ENCODE data around the gene ZNF674.

ZNF674 gene

DNA sequence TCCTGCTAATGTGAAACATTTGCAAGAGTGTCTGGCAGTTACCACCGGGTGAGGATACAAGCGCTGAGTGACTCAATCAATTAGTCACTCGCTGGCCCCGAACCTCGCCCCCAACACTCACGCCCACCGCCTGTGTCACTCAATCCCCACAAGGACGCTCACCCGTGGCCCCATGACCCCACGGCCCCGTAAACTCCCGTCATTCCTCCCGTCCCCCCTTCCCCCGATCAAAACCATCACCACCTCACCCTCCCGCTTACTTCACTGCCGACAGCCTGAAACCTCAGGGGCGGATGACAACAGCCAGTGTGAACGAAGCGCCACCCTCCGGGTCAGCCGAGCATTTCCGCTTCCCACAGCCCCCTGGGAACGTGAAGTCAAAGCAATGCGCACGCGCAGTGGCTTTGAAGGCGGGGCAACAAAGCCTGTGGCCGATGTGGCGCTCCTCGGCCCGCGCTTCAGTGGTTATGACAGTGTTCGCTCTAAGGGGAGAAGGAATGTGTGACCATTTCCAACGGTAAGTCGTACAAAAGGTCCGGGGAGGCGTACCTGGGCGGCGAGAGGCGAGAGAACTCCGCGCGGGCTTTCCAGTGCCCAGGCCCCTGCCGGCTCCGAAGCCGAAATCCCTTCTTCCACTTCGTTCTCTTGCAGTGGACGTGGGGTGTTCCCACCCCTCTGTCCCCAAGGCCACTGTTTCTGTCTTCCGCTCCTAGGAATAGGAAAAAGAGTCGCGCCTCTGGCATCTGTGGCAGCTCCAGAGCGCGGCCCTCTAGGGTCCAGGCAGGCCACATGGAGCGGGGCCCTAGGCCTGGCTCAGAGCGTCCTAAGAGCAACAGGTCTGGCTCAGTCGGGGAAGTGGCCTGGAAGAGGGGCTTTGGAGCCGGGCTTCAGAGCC is at the start of gene ZNF674:
Gene ZNF674 (minus strand): TSS at position 311 of the 895 bp plus-strand sequence. CDS start 3,334 bp downstream, outside the sequence.
- peak; percentile 92 for DNase-seq (ENCODE audit: low spot score)

DNA sequence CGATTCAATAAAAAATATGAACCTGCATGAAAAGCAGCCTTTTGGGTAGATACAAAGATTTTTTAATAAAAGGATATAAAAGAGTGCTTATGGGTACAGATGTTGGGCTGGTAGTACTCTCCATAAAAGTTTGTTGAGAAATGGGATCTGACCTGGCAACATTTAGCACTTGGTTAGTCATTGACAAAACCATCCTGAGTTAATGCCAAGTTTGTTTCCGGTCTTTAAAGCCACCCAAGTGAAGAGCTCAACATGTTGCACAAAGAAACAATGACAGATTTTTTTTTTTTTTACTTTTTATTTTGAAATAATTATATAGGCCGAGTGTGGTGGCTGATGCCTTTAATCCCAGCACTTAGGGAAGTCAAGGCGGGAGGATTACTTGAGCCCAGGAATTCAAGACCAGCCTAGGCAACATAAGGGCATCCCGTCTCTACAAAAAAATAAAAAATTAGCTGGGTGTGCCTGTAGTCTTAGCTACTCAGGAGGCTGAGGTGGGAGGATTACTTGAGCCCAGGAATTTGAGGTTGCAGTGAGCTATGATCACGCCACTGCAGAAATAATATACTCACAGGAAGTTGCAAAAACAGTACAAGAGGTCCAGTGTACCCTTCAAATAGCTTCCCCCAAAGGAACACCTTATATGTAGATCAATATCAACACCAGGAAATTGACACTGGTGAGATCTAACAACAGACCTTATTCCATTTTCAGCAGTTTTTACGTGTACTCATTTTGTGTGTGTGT is 44.9 kb upstream of the ZNF674 start:
- no peak for DNase-seq (ENCODE audit: low spot score)

DNA sequence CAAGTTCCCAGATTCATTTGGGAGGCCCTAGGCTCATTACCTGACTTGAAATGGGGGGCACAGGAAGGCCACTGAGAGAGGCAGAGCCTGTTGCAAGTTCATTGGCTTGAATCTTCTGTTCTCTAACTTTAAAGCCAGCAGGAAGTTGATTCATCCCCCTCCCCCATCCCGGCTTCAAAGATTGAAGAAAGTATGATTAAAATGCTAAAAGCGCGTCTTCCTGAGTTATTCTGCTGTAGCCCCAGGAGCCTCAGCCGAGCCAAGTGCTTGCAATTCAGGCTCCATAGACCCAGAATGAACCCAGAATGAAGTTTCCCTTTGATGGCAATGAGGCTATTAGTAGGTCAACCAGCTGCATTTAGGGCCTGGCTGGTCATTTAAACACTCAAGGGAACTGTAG is 43.0 kb upstream of the ZNF674 start:
- DNase-seq (ENCODE audit: low spot score), result peak; percentile 49

DNA sequence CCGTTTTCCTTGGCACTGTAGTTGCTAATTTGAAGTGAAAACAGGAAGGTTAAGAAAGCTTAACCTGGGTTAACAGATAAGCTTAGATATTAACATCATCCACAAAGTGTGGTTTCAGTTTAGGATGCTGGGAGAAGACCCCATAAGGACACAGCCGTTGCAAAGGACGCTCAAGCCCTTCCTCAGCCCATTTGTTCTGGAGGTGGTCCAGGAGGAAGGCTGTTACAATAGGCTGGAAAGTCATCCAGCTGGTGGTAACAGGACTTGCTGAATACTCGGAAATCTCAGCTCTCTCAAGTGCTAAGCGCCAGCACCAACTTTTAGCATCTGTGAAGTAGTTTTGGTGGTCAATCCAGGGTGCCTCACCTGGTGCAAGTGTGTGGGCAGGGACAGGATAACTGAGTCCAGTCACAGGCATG is 42.5 kb upstream of the ZNF674 start:
- no peak for DNase-seq (ENCODE audit: low spot score)

DNA sequence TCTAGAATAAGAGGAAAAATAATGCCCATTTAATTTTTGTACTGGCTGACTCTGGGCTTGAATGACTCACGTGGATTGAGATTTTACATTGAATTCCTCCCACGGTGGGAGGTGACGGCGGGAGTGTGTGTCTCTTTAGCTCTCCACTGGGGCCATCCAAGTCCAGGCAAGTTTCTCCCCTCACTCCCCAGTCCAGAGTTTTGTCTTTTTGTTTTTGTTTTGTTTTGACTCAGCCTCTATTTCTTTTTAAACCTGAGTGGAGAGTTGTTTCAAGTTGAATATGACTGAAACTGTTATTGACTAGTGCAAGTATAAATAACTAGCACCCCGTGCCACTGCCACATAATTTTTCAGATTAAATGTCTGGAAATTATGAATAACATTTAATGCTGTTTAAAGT is 41.9 kb upstream of the ZNF674 start:
- DNase-seq (ENCODE audit: low spot score), result no peak

DNA sequence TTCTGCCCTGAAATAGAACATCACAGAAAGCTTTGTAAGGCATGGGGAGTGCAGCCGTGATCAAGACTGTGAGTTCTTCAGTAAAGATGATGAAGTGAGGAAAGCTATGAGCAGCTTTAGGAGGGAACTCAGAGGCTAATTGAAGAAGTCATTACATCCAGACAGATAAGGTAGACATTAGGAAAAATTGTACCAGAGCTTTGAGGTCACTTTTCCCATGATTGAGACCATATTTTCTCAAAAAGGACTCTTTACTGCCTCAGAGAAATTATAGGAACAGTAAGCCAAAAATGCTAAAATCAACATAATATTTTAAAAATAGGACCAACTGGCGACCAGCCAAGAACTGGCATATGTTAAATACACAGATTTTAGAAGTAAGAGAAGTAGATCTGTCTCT is 39.5 kb upstream of the ZNF674 start:
- DNase-seq (ENCODE audit: low spot score), result no peak

DNA sequence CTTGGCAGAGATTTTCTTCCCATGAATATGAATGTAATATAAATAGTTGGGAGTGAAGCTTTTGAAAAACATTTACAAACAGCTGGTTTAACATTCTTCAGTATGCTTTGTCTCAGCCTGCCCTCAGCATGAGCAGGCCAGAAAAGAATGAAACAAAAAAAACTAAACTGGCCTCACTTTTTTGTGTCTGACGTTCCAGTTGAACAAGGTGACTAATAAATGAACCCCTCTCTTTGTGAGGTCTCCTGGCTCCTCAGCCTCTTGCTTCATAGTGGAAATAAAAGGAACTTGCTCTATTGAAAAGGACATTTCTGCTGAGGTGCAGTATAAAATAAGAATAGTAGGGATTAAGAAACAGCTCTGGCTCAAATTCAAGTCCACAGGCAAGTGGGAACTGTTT is 37.7 kb upstream of the ZNF674 start:
- no peak for DNase-seq (ENCODE audit: low spot score)

DNA sequence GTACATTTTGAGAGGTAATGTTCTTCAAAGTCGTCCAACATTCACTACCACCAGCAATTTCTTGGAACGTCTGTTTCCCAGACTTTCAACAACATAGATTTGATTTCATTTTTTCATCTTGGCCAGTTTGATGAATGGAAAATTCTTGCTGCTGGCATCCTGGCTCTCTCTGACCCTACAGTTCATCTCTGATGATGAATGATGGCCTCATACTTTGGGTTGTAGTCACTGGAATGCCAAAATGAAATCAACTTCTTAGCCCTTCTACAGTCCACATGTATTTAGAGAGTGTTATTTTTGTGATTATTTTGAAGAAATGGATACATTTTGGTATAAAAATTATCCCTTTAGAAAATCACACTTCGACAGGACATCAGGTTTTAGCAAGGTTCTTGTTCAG is 37.1 kb upstream of the ZNF674 start:
- DNase-seq (ENCODE audit: low spot score), result no peak

DNA sequence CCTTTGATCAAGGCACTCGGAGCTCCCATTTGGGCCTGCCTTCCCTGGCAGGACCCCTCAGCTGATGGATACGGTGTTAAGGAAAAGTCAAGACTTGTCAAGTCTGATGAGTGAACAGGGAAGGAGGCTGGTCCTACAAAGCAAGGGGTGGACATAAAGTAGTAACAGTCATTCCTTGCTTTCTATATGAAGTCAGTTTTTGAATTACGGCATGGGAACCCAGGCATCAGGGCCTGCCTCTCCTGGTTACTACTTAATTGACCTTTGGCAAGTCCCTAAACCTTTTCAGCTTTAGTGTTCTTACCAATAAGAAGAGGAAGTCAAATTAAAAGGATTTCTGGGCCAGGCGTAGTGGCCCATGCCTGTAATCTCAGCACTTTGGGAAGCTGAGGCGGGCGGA is 35.4 kb upstream of the ZNF674 start:
- DNase-seq (ENCODE audit: low spot score), result no peak

DNA sequence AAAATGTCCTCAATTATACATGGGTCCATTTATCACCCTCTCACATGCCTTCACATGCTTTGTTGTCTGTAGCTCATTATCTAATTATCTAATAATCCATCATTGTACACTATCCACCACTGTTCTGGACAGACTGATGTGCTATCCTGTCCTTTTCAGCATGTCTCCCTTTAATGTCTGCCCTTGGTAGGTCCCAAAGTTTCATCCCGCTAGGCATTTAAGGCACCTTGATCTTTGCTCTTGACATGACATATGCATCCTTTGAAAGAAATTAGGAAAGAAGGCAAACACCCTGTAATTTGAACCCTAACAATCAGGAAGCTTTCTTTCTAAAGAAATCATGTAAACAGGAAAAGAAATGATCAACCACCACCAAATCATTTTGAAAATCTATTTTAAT is 34.0 kb upstream of the ZNF674 start:
- DNase-seq (ENCODE audit: low spot score), result no peak

DNA sequence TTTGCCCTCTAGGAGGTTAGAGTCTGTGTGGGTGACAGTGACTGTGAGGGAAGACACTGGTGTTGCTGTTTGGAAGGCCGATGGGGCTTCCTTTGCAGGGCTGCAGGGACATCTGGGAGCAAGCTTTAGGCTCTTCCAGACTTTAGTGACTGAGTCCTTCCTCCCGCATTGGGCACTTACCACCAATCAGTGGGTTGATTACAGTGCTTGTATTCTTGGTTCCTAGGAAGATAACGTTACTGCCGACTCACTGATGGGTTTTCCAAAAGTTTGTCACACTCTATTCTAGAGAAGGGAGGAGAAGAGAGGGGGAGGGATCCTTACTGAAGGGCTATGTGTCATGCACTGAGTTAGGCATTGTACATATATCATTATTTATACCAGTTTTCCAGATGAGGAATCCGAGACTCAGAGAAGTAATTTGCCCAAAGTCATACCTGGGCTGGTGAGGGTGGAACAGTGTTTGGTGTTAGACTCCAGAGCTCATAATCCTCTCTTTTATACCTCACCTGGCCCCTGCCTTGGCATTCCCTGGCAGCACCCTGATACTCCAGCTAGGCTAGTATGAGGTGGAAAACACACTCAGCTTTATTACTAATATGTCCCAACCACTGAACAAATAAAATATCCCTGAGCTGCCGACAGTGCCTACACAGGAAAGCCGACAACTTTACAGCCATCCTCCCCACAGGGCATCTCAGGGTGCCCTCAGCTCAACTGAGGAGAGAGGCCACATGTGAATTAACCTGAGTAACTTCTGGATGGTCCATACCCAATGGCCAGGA is 32.2 kb upstream of the ZNF674 start:
- no peak for DNase-seq (ENCODE audit: low spot score)

DNA sequence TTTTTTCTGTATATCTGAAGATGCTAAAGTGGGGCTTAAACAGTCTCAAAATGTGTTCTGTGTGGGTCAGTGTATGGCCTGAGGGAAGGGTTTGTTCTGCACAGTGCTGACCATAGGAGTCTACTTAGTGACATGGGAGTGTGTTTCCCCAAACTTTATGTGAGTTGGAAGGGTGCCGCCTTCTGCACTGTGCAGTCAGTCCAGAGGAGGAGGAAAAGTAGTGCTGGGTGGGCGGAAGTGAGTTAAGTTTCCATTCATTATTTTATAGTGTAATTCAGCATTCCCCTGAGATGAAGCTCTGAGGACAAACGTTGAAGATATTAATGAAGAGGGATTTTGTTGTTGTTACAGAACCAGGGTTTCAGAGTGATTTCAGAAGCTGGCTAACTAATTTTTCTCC is 31.2 kb upstream of the ZNF674 start:
- no peak for DNase-seq (ENCODE audit: low spot score)

DNA sequence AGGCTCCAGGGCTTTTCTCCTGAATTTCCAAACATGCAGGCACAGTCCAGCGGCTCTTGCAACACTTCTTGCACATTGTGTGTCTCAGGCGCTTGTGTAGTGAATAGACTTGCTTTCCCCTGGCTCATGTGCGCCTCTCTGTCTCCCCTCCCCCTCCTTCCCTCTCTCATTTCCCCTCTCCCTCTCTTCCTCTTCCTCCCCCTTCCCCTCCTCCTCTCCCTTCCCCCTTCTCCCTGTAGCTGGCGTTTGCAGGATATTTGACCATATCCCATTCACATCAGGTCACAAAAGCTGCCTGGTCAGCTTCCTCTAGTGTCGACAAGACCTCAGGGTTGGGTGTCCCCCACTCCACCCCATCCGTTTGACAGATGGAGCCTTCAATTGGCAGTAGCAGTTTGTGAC is 30.8 kb upstream of the ZNF674 start:
- no peak for DNase-seq (ENCODE audit: low spot score)

DNA sequence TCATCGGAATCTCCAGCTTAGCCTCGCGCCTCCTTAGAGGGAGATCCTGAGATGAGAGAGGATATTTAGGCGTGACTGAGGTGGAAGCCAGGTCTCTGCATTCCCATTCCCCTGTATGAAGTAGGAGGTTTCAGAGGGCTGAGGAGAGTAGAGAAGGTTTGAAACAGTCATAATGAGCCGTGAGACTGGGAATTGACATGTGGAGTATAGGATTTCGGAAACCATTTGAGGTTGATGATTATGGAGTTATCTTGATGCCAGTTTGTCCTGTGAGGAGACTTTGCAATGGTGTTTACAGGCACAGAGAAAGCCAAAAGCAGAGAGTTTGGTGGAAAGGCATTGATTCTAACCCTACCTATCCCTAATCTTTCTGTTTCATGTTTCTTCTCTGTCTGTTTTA is 30.4 kb upstream of the ZNF674 start:
- no peak for DNase-seq (ENCODE audit: low spot score)

DNA sequence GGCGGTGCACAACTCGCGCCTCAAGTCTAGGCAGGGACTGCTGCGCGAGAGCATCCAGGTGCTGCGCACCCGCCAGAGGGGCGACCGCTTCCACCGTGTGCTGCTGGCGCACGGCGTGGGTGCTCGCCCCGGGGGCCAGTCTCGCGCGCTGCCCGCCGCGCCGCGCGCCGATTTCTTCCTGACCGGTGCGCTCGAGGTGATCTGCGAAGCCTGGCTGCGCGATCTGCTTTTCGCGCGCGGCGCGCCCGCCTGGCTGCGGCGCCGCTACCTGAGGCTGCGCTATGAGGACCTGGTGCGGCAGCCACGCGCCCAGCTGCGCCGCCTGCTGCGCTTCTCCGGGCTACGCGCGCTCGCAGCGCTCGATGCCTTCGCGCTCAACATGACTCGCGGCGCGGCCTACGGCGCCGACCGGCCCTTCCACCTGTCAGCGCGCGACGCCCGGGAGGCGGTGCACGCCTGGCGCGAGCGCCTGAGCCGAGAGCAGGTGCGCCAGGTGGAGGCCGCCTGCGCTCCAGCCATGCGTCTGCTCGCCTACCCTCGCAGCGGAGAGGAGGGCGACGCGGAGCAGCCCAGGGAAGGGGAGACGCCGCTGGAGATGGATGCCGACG is 29.7 kb upstream of the ZNF674 start:
- peak; percentile 19 for DNase-seq (ENCODE audit: low spot score)

DNA sequence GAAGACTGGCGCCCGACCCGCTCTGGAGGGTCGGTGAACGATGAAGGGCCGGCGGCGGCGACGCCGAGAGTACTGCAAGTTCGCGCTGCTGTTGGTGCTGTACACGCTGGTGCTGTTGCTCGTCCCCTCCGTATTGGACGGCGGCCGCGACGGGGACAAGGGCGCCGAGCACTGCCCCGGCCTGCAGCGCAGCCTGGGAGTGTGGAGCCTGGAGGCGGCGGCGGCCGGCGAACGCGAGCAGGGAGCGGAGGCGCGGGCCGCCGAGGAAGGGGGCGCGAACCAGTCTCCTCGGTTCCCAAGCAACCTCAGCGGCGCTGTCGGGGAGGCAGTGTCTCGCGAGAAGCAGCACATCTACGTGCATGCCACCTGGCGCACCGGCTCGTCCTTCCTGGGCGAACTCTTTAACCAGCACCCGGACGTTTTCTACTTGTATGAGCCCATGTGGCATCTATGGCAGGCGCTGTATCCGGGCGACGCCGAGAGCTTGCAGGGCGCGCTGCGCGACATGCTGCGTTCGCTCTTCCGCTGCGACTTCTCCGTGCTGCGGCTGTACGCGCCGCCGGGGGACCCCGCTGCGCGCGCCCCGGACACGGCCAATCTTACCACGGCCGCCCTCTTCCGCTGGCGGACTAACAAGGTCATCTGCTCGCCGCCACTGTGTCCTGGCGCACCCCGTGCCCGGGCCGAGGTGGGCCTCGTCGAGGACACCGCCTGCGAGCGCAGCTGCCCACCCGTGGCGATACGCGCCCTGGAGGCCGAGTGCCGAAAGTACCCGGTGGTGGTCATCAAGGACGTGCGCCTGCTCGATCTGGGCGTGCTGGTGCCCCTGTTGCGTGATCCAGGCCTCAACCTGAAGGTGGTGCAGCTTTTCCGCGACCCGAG is 28.9 kb upstream of the ZNF674 start:
- peak; percentile 67 for DNase-seq (ENCODE audit: low spot score)

DNA sequence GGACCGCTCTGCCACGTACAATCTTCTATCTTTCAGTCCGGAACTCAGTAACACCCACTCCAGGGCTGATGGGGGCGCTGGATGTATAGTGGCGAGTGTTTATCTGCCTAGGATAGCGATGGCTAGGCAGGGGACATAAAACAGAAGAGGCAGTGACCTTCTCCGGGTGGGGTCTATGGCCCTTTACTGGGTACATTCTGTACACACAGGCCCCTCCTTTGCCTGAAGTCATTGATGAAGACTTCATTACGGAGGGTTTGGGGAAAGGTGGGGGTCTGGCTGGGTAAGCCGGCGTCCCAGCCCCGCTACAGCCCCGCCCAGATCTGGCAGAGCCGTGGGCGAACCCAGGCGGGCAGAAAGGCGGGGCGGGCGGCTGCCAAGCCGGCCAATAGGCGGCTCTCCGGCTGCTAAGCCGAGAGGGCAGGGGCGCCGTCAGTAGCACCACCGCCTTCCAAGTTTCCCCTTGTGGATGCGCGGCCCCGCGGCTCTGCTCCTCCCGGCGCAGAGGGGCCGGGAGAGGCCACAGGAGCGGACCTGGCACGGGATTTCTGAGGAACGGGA is 28.2 kb upstream of the ZNF674 start, which contains the start of gene CHST7:
Gene CHST7 (plus strand): TSS at position 435 of the 561 bp plus-strand sequence. CDS start 167 bp downstream, outside the sequence.
- peak; percentile 40 for DNase-seq (ENCODE audit: low spot score)

DNA sequence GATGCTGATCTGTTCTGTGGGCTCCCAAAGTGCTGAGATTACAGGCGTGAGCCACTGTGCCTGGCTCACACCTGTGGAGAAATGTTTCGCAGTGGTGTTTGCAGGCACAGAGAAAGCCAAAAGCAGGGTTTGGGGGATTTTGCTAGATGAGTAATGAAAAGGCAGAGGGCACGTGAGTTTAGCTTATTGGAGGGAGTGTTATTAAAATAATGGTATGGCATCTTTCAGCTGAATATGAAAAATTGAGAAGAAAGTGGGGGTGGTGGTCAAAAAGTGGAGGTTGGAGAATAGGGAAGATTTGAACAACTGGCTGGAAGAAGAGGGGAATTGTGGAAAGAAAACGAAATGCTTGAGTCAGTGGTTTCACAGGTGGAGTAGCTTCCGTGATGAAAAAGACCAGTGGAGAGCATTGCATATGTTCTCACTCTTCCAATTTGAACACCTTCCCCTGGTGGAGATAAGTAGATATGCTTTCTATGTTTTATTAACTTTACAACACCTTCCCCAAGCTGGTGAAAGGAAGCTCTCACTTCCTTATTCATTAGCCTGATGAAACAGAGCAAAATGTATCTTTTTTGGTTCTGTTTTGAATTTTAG is 27.2 kb upstream of the ZNF674 start:
- DNase-seq (ENCODE audit: low spot score), result peak; percentile 24

DNA sequence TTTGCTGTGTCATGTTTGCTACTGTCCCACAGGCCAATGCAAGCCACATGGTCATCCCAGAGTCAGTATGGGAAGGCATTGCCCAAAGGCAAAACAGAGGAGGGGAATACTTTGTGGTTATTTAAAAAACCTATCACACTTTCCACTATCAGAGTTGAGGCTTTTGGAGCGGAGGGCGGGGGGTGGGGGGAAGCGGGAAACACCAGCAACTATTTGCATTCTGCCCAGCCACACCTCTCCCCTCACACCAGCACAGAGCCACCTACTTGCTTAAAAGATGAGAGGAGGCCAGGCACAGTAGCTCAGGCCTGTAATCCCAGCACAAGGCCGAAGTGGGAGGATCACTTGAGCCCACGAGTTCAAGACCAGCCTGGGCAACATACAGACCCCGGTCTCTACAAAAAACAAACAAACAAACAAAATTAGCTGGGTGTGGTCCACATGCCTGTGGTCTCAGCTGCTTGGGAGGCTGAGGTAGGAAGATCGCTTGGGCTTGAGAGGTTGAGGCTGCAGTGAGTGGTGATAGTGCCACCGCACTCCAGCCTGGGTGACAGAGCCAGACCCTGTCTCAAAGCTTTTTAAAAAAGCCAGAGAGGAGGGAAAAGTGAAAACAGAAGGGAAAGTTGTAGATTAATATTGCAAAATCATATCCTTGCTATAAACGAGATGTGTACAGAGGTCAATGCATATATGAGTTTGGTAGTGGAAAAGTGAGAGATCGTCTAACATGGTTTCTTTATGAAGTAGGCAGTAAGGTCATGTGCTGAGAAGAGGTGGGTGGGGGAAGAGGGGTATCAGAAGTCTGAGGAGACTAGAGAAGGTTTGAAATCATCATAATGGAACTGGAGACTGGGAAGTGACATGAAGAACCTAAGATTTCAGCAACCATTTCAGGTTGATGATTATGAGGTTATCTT is 26.5 kb upstream of the ZNF674 start:
- DNase-seq (ENCODE audit: low spot score), result no peak
